NOMO-1 treated with dmso at 0.1 percent for 144 hours (cell line): ENCODE measurements around the gene CPN2.

ENCODE experiments used
- DNase-seq: peaks from one replicate; lab custom pipeline; 2025; ENCODE audit not compliant: unreplicated experiment; lab: John Stamatoyannopoulos, UW

Gene CPN2

DNA sequence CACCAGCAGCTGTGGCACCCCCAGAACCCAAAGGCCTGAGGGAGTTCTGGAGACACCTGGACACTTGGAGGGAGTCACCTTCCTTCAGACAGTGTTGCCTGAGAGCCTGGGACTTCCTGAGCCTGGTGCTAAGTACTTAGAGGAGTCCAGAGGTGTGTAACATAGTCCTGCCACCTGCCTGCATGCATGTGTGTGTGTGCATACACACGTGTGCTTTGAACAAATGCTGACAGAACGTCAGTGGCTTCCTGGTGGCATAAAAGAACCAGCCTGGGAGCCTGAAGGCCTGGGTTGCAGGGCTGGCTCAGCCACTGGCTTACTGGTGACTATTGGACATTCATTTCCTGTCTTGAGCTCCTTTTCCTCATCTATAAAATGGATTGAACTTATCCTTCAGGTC lies 3.2 kb upstream of the CPN2 start:
- DNase-seq = no peak

DNA sequence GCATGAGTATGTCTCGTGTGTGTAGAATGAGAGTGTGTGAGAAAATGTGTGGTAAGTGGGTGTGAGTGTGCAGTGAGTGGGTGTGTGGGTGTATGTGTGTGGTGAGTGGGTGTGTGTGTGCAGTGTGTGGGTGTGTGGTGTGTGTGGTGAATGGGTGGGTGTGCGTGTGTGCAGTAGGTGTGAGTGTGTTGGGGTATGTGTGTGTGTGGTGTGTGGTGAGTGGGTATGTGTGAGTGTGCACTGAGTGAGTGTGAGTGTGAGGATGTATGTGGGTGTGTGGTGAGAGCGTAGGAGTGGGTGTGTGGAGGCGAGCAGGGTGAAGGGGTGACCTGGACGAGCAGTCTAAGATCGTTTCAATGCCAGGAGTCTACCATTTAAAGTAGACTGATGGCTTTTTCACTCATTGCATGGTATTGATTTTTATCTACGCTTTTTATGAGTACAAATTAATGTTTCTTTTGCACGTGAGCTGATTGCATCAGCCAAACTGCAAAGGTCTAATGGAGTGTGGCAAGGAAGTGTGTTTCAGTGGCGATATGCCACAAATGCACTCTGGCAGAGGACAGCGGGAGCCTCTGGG lies 1.6 kb upstream of the CPN2 start:
- DNase-seq = no peak

DNA sequence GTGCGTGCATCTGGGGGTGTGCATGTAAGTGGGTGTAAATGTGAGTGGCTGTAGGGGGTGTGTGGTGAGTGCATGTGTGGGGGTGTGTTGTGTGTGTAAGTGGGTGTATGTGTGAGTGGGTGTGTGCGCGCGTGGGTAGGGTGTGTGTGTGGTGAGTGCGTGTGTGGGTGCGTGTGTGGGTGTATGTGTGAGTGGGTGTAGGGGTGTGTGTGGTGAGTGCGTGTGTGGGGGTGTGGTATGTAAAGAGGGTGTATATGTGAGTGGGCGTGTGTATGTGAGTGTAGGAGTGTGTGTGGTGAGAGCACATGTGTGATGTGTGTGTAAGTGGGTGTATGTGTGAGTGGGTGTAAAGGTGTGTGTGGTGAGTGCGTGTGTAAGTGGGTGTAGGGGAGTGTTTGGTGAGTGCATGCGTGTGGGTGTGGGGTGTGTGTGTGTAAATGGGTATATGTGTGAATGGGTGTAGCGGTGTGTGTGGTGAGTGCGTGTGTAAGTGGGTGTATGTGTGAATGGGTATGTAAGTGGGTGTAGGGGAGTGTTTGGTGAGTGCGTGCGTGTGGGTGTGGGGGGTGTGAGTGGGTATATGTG lies 916 bp upstream of the CPN2 start:
- no peak for DNase-seq

DNA sequence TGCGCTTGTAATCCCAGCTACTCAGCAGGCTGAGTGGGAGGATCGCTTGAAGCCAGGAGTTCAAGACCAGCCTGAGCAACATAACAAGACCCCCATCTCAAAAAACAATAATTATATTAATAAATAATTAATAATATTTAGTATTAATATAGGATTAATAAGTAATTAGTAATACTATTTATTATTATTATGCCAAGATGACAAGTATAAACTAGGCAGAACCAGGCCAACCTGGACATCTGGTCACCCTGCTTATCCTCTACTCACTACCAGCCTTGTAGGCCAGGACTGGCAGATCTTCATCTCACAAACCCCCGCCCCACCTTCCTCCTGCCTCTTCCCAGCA lies 429 bp downstream of the CPN2 start:
- DNase-seq = no peak

DNA sequence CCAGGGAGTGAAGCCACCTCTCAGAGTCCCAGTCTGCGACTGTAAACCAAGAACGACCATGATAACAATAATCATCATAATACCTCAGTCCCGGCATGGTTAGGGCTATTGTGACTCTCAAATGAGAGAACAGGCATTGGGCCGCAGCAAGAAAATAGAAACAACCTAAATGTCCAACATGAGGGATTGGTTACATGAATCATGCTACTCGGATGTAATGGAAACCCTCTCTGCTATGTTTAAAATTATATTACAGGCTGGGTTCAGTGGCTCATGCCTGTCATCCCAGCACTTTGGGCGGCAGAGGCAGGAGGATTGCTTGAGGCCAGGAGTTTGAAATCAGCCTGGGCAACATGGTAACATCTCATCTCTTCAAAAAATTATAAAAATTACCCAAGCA lies 2.8 kb downstream of the CPN2 start:
- DNase-seq = no peak

GRCh38 chr3:194346621-194347020 lies 4.5 kb downstream of the CPN2 start:
- DNase-seq = no peak

DNA sequence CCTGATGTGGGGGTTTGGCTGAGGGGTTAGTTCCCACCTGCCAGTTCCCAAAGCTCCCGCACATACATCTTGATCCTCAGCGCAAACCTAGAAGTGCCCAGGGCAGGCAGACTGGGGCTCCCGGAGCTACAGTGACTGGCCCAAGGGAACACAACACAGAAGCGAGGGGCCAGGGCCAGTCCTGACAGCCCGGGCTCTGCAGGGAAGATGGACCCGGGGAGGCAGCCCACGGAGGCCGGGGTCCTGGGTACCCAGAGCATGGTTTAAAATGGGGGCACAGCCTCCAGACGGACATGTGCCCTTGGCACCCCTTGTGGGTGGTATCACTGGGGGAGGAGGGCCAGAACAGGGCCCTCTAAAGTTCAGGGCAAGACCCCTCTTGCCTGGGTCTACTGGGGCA lies 5.1 kb downstream of the CPN2 start:
- no peak for DNase-seq

DNA sequence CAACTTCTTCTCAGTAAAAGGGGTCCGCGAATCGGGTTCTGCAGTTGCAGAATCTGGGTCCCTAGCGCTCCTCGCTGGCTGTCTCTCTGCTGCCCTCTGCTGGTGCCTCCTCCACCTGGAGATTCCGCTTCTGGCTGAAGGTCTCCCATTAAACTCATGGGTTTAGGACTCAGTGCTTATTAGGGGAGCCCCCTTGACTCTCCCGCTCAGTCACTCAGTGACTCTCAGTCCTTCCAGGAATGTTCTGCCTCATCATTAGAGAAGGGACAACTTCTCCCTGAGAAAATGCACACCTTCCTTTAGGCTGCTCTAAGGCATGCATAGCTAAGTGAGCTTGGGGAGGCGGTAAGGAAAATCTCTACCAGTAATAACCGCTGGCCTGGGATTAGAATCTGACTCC lies 7.1 kb downstream of the CPN2 start:
- peak; percentile 32 for DNase-seq

DNA sequence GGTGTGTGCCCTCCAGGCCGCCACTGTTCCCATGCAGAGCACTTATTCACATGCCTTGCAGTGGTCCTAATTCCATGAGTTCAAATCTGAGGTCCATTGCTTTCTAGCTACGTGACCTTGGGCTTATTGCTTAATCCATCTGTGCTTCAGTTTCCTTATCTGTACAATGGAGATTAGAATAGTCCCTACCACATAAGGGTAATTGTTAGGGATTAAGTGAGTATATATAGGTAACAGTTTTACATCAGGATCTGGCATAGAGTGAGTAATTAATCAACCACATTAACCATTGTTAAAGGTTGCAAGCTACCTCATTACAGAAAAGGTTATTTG lies 7.6 kb downstream of the CPN2 start:
- no peak for DNase-seq

- no peak for DNase-seq
These were observed 8.1 kb downstream of the CPN2 start for GRCh38 chr3:194342861-194343560.

DNA sequence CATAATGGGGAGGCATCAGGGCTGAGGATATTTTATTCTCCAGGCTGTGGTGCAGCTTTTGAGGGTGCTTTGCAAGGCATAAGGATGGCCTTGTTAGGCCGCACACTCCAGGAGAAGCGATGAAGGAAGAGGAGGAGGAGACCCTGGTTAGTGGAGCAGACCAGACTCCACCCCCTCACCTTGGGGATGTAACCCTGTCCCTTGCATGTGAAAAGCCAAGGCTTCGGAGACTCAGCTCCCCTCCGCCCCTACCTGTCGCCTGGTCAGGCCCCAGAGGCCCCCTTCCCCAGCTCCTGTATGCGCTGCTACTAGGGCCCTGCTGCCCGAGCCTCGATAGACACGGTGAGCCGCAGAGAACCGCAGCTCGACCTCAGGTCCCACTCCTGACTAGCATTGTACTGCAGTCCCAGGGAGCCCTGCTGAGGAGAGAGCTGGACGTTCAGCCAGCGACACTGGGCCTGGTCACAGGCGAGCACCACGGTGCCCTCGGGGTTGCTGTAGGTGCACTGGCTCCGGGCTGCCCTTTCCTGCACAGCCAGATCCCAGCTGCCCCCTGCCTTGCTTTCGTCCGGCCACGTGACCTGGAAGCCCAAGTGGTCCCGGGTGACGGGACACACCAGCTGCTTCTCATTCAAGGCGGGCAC lies 10.2 kb downstream of the CPN2 start:
- DNase-seq = no peak

GRCh38 chr3:194339840-194340239 lies 11.3 kb downstream of the CPN2 start:
- no peak for DNase-seq

DNA sequence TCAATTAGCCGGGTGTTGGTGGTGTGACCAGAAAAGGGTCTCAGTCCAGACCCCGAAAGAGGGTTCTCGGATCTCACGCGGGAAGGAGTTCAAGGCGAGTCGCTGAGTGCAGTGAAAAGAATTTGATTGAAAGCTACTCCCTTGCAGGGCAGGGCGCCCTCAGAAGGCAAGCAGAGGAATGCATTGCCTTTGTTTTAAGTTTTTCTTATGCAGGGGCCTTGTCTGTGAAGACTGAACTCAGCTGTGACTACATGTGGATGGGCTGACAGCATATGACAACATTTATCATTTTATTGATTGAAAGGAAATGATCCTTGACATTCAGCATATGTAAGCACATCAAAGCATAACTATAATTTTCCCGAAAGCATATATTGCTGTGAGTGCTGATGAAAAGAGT lies 11.8 kb downstream of the CPN2 start:
- no peak for DNase-seq

GRCh38 chr3:194337965-194338753 lies 13.0 kb downstream of the CPN2 start:
- DNase-seq = no peak

DNA sequence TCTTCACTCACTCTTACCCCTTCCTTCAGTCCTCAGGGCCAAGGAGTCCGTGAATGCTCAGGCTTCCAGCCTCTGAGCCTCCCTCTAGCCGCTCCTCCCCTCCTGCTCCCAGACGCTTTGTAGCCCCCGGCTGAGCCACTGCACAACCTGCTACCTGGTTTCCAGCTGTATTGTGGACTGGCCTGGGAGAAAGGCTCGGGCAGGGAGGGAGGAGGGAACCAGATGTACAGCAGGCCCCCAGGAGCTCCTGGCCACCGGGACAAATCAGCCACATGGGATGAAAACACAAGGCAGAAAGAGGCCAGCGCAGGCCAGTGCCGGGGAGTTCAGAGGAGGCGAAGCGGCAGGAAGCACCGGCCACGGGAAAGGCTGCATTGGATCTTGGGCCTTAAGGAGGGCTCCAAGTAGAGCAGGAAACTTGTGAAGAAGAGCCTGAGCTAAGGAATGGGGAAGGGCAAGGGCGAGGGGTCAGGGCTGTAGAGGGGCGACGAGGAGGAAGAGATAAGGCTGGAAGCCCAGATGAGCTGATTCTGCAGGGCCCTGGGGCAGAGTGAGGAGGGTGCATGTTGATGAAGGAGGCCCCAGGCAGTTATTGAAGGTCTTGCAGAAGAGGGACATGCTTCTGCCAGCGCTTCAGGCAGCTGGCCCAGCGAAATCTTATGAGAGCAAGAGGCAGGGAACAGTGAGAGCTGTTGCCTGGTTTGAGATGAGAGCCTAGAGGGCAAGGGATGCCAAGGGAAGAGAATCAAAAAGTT lies 14.3 kb downstream of the CPN2 start:
- DNase-seq = no peak

DNA sequence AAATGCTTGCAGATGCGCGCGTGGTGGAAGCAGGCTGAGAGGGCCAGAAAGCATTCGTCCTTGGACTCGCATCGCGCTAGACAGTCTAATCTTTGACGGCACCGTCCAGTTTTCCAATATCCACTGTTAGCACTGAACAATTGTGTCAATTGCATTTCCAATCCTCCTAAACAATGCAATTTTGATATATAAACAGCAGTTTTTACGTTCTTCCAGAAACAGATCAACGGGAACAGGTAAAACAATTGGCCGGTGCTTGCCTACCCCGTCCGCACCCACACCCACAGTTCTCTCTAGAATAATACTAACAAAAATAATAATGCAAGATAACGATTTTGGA lies 17.2 kb downstream of the CPN2 start:
- DNase-seq = no peak

GRCh38 chr3:194333212-194333980 lies 17.7 kb downstream of the CPN2 start:
- DNase-seq = no peak

GRCh38 chr3:194332858-194333211 lies 18.3 kb downstream of the CPN2 start:
- DNase-seq = no peak

DNA sequence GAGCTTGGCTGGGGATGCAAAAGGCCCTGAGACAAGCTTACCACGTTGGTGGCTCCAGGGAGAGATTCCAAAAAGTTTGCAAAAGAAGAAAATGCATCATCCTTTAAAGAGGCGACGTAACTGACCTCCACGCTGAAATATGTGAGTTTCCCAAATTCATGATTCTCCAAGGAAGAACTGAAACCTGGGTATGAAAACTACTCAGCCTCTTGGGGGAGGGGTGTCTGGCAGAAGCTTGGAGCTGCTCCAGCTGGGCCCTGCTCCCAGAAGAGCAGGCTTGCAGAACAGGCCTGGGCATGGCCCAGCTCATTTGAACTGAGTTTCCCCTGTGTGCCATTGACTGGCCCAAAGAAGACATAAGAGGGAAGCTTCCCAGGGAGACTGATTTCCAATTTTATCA lies 20.5 kb downstream of the CPN2 start:
- no peak for DNase-seq

GRCh38 chr3:194330160-194330559 lies 21.0 kb downstream of the CPN2 start:
- no peak for DNase-seq

DNA sequence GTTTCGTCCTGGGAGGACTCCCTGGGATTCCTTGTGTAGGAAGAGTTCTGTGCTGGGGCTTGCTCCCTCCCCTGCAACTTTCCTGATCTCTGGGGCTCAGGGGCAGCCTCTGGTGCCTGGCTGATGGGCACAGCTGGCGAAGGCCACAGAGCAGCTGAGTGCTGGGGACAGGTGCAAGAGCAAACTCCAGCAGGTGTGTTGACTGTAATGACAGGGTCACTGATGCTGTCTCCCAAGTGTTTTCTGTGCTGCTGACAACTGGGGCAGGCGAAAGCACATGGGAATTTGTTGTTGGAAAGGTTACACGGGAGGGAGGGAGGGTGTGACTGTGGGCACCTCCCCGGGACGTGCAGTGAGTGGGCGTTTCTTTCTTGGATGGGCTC lies 21.6 kb downstream of the CPN2 start:
- DNase-seq = no peak
